GM10266 (cell line): ENCODE measurements around the gene NYAP1.
"Not testable (repeated sequence)": the region's sequence is repeated elsewhere in the genome, so short reads cannot be mapped to it uniquely, and the experiment has no call there.

Source experiments
- DNase-seq: peaks from one replicate; pipeline ENCODE4 v3.0.0; 2012; ENCODE audit errors: extremely low spot score
- TF ChIP-seq, protein P1 (sequence below): IDR thresholded peaks from 2 replicates; pipeline ENCODE4 v1.5.1; 2012; ENCODE audit warnings: mild to moderate bottlenecking, low read depth; ENCODE audit not compliant: control insufficient read depth, insufficient read depth; ENCODE audit errors: missing control alignments

NYAP1 gene

DNA sequence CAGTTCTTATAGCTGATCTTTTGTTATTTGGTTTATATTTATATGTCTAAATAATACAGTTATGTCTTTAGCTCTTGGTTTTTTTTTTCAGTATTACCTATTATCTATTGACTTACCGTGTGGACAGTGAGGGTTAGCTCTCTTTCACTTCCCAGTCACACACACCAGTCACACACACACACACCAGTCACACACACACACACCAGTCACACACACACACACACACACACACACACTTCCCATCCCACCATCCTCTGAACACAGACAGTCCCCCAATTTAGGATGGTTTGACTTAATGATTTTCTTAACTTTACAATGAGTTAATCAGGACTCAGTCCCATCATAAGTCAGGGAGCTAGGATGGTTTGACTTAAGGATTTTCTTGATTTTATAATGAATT, 36.4 kb downstream of the NYAP1 start:
- DNase-seq = no peak
- TF ChIP-seq, protein P1, sequence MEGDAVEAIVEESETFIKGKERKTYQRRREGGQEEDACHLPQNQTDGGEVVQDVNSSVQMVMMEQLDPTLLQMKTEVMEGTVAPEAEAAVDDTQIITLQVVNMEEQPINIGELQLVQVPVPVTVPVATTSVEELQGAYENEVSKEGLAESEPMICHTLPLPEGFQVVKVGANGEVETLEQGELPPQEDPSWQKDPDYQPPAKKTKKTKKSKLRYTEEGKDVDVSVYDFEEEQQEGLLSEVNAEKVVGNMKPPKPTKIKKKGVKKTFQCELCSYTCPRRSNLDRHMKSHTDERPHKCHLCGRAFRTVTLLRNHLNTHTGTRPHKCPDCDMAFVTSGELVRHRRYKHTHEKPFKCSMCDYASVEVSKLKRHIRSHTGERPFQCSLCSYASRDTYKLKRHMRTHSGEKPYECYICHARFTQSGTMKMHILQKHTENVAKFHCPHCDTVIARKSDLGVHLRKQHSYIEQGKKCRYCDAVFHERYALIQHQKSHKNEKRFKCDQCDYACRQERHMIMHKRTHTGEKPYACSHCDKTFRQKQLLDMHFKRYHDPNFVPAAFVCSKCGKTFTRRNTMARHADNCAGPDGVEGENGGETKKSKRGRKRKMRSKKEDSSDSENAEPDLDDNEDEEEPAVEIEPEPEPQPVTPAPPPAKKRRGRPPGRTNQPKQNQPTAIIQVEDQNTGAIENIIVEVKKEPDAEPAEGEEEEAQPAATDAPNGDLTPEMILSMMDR = no peak

DNA sequence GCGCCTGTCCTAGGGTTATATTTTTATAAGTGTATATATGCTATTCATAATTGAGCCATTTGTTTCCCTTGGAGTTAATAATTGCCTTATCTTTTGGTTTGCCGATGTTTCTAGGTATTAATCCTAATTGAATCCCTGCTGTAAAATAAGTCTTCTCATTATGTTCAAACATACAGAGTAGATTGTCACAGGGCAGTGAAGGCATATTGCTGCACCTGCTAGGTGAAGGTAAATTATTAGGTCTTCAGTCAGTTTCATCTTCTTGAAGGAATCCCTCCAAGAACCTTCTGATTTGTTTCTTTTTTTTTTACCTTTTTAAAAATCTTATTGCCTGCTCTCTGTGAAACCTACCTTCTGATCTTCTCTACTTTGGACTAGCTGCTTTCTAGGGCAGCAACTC, 37.3 kb downstream of the NYAP1 start:
- TF ChIP-seq, protein P1 = no peak
- DNase-seq = no peak

DNA sequence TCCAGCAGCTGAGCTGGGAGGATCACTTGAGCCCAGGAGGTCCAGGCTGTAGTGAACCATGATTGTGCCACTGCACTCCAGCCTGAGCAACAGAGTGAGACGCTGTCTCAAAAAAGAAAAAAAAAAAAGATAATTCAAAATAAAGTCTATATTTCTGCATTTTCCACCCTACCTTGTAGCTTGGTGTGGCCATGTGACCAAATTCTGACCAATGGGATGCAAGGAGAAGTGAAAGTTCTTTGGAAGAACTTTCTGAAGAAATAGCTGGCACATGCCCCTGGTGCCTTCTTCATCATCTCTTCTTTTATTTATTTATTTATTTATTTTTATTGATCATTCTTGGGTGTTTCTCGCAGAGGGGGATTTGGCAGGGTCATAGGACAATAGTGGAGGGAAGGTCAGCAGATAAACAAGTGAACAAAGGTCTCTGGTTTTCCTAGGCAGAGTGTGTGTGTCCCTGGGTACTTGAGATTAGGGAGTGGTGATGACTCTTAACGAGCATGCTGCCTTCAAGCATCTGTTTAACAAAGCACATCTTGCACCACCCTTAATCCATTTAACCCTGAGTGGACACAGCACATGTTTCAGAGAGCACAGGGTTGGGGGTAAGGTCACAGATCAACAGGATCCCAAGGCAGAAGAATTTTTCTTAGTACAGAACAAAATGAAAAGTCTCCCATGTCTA, 38.3 kb downstream of the NYAP1 start:
- not testable (repeated sequence) for DNase-seq

DNA sequence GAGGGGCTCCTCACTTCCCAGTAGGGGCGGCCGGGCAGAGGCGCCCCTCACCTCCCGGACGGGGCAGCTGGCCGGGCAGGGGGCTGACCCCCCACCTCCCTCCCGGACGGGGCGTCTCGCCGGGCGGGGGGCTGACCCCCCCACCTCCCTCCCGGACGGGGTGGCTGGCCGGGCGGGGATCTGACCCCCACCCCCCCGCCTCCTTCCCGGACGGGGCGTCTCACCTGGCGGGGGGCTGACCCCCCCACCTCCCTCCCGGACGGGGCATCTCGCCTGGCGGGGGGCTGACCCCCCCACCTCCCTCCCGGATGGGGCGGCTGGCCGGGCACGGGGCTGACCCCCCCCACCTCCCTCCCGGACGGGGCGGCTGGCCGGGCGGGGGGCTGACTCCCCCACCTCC, 39.5 kb downstream of the NYAP1 start:
- DNase-seq = not testable (repeated sequence)

DNA sequence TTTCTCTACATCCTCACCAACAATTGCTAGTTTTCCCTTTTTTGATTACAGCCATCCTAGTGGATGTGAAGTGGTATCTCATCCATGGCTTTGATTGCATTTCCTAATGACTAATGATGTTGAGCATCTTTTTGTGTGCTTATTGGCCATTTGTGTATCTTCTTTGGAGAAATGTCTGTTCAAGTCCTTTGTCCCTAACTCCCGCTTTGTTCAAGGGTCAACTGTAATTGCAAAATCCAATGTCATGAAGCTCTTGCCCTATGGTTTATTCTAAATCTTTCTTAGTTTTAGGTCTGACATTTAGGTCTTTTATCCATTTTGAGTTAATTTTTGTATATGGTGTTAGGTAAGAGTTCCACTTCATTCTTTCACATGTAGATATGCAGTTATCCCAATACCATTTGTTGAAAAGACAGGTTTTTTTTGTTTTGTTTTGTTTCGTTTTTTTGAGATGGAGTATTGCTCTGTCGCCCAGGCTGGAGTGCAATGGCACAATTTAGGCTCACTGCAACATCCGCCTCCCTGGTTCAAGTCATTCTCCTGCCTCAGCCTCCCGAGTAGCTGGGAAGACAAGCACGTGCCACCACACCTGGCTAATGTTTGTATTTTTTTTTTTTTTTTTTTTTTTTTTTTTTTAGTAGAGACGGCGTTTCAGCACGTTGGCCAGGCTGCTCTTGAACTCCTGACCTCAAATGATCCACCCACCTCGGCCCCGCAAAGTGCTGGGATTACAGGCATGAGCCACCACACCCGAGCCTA, 44.6 kb downstream of the NYAP1 start:
- not testable (repeated sequence) for DNase-seq

DNA sequence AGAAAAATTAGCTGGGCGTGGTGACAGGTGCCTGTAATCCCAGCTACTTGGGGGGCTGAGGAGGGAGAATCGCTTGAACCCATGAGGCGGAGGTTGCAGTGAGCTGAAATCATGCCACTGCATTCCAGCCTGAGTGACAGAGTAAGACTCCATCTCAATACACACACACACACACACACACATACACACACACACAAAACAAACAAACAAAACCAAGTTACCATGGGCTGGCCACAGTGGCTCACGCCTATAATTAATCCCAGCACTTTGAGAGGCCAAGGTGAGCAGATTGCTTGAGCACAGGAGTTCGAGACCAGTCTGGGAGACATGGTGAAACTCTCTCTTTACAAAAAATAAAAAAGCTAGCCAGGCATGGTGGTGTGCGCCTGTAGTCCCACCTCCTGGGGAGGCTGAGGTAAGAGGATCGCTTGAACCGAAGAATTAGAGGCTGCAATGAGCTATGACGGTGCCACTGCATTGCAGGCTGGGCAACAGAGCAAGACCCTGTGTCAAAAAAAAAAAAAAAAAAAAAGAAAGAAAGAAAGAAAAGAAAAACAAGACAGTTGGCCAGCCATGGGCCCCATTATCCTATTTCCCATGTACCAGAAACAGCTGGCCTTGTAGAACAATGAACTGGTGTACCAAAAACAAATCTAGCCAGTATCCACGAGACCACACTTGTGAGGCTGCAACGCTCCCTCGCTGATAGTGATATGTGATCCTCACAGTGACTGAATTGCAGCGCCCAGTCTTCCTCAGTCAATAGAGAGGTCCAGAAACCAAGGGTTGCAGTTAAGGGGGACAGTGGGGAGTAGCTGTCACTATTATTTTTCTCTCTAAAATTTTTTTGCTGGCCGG, 48.7 kb downstream of the NYAP1 start:
- TF ChIP-seq, protein P1 = no peak
- DNase-seq = no peak

DNA sequence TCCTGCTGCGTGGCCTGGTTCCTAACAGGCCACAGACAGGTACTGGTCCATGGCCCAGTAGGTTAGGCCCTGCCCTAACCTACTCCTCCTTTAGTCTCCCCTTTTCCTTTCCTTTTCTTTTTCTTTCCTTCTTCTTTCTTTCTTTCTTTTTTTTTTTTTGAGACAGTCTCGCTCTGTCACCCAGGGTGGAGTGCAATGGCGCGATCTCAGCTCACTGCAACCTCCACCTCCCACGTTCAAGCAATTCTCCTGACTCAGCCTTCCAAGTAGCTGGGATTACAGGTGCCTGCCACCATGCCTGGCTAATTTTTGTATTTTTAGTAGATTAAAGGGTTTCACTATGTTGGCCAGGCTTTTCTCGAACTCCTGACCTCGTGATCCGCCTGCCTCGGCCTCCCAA, 52.3 kb downstream of the NYAP1 start:
- not testable (repeated sequence) for DNase-seq

DNA sequence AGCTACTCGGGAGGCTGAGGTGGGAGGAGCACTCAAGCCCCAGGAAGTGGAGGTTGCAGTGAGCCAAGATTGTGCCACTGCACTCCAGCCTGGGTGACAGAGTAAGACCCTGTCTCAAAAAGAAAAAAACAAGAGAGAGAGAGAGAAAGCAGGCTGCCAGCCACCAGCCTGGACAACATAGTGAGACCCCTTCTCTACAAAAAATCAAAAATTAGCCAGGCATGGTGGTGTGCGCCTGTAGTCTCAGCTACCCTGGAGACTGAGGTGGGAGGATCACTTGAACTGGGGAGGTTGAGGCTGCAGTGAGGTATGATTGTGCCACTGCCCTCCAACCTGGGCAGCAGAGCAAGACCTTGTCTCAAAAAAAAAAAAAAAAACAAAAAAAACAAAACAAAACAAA, 53.0 kb downstream of the NYAP1 start:
- DNase-seq = not testable (repeated sequence)

DNA sequence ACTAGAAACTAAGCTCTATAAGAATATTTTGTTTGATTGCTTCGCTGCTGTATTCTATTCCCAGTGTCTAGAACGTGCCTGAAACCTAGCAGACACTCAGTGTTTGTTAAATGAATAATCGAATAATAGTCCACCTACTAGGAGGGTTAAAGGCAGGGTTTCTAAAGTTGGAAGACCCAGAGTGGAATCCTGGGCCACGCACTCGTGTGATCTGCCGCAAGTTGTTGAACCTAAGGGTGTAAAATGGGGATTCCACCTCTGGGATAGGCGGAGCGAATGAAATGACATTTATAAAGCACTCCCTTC, 54.6 kb downstream of the NYAP1 start:
- DNase-seq = no peak
- TF ChIP-seq, protein P1 = no peak
